Measurements from ENCODE around the gene RRP1B.

- no peak for TF ChIP-seq POLR2AphosphoS5 (IDR thresholded peaks at IDR 0.05; ENCODE audit: borderline replicate concordance, low read depth, low read length)
- no peak for TF ChIP-seq EZH2 (IDR thresholded peaks at IDR 0.05)
- TF ChIP-seq FOXP2 (optimal IDR thresholded peaks at IDR 0.05; ENCODE audit: control extremely low read depth, extremely low read length, insufficient read depth), result no peak
Observed at GRCh38 chr21:43717166-43717853, 58.0 kb downstream of the RRP1B start.

All from SK-N-MC (cell line).